Panc1 (cell line): ENCODE results near the gene OR2M4. TPM values are rescaled to one million over a fixed set of nuclear protein-coding genes. Genes with fewer than 3 reads are reported as not detected.

ENCODE experiments used
- ATAC-seq: fragments of 200-7000 bp; cut with Tn5 transposase; 2 replicates; pipeline ENCODE4 v1.9.1; 2020; ENCODE audit warnings: mild to moderate bottlenecking, moderate library complexity
- BruUV-seq: library from RNA; stranded (reverse); fragments of 400-500 nt; replicated peaks from 2 replicates; lab custom pipeline; 2021; lab: Mats Ljungman, UMichigan
- CTCF ChIA-PET: fragments of 300-600 bp; sonication (Branson Sonifier 250); formaldehyde crosslinking; loops from one replicate; lab custom pipeline; 2022; ENCODE audit warnings: antibody characterized with exemption; lab: Charles Lee
- POLR2A ChIA-PET: fragments of 300-600 bp; sonication (Branson Sonifier 250); formaldehyde crosslinking; loops from one replicate; lab custom pipeline; 2022; ENCODE audit warnings: antibody characterized with exemption; lab: Charles Lee
- DNase-seq: peaks from one replicate; pipeline ENCODE4 v3.0.0-alpha.2; 2010; ENCODE audit warnings: low read depth, low spot score
- H3K27ac ChIP-seq: 2 replicates; pipeline ENCODE4 v1.5.1; 2011; ENCODE audit warnings: mild to moderate bottlenecking, low read length, inconsistent platforms
- H3K27me3 ChIP-seq: fragments of 200-500 bp; sonication (Bioruptor generic); 2 replicates; pipeline ENCODE4 v1.6.0; 2014; ENCODE audit warnings: low read length, inconsistent platforms; ENCODE audit not compliant: control insufficient read depth, insufficient read depth
- H3K36me3 ChIP-seq: fragments of 200-500 bp; sonication (Bioruptor generic); 2 replicates; pipeline ENCODE4 v1.5.1; 2014; ENCODE audit warnings: inconsistent platforms, mild to moderate bottlenecking, low read length, moderate library complexity; ENCODE audit not compliant: control insufficient read depth, insufficient read depth
- H3K4me1 ChIP-seq: 2 replicates; pipeline ENCODE4 v1.5.1; 2011; ENCODE audit warnings: inconsistent platforms, mild to moderate bottlenecking, low read length, moderate library complexity; ENCODE audit not compliant: control insufficient read depth, insufficient read depth
- H3K4me3 ChIP-seq, 2 experiments: 2 replicates each; pipeline ENCODE4 v1.5.1; 2011 to 2012; ENCODE audit warnings: low read depth in 2 of 2, low read length in 2 of 2, mild to moderate bottlenecking in 2 of 2, inconsistent platforms in 1 of 2, moderate library complexity in 1 of 2
- H3K9me3 ChIP-seq: fragments of 200-500 bp; sonication (Bioruptor generic); 2 replicates; pipeline ENCODE4 v1.5.1; 2014; ENCODE audit warnings: low read depth, mild to moderate bottlenecking, inconsistent platforms, low read length, moderate library complexity; ENCODE audit not compliant: control insufficient read depth, insufficient read depth
- CTCF ChIP-seq: fragments of 450-650 bp; IDR thresholded peaks from 2 replicates; pipeline ENCODE4 v1.5.1; 2017; ENCODE audit warnings: mild to moderate bottlenecking
- POLR2AphosphoS5 ChIP-seq: IDR thresholded peaks from 2 replicates; pipeline ENCODE4 v1.6.1; 2012; ENCODE audit warnings: mild to moderate bottlenecking, low read depth, low read length, moderate library complexity
- REST ChIP-seq, 2 experiments: IDR thresholded peaks; 2 replicates each; pipeline ENCODE4 v1.6.1; 2011 to 2012; ENCODE audit warnings: low read depth in 2 of 2, control low read depth in 1 of 2, low read length in 1 of 2, mild to moderate bottlenecking in 1 of 2, moderate library complexity in 1 of 2; ENCODE audit not compliant: insufficient read depth in 1 of 2
- SIN3A ChIP-seq: IDR thresholded peaks from 2 replicates; pipeline ENCODE4 v1.6.1; 2012; ENCODE audit warnings: low read depth, mild to moderate bottlenecking, low read length, moderate library complexity, borderline replicate concordance; ENCODE audit not compliant: insufficient read depth
- TCF7L2 ChIP-seq: IDR thresholded peaks from 2 replicates; pipeline ENCODE4 v1.6.1; 2011; ENCODE audit warnings: mild to moderate bottlenecking, low read depth, low read length, inconsistent platforms
- in situ Hi-C: cut with HindIII; loops from 2 replicates; pipeline ENCODE4 v1.10.0; 2016; ENCODE audit warnings: low sequenced_read_pairs, low pct_unique_long_range_greater_than_20kb
- intact Hi-C: fragments of 100-400 bp; cut with micrococcal nuclease; formaldehyde crosslinking; loops from one replicate; pipeline ENCODE4 v1.10.0; 2022; ENCODE audit not compliant: unreplicated experiment
- total RNA-seq: library from RNA; stranded (reverse); gene quantifications from one replicate; pipeline ENCODE4 v1.2.1, GENCODE V29; 2021; ENCODE audit not compliant: unreplicated experiment

Gene OR2M4
- total RNA-seq, 1 experiment from 2014 or later = not detected

DNA sequence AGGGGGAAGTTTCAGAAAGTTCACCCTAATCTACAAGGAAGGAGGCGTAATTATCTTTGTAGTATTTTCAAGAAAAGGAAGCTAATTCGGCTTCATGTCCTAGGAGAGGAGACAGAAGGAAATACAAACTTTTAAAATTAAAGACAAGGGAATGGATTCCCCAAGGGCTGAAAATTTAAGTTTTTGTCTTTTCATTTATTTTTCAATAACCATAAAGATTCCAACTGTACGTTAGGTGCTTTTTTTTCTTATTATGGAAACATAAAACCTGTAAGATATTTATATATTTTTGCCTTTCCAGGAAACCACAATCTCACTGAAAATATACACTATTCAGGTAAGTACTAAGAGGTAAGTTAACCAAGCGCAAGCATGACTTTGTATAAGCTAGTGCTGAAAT, 34.3 kb upstream of the OR2M4 start, which contains the start of gene OR2M3:
TSS of gene OR2M3 (plus strand) at position 301 of the 400 bp plus-strand sequence. CDS start 5,803 bp downstream, outside the sequence.
- Histone ChIP-seq H3K27ac (no peak within 1 kb of the TSS), H3K9me3 (no peaks in the 10 kb centered on the region), H3K4me3 (no peak within 1 kb of the TSS), H3K4me1 (no peaks in the 10 kb centered on the region), H3K27me3 (no peaks in the 10 kb centered on the region), H3K36me3 (no peaks in the 10 kb centered on the region)
- ATAC-seq (no peak), DNase-seq (no peak)
- ChIA-PET POLR2A (no interaction called here), CTCF (no interaction called here)
- intact Hi-C loops = no loop called here
- TF ChIP-seq SIN3A (no peak), CTCF (no peak), POLR2AphosphoS5 (no peak), REST (IDR thresholded peaks at IDR 0.05; ENCODE audit: insufficient read depth in 1 of 2, low read depth in 2 of 2, low read length in 1 of 2) (no peak), TCF7L2 (no peak)
- no TSS peak for BruUV-seq
- in situ Hi-C loops = no loop called here

- ChIA-PET CTCF (no interaction called here), POLR2A (no interaction called here)
- no peaks in the 10 kb centered on the region for H3K36me3 ChIP-seq
- in situ Hi-C loops (no loop called here), intact Hi-C loops (no loop called here)
- no TSS peak for BruUV-seq
- H3K9me3 ChIP-seq = no peaks in the 10 kb centered on the region
- H3K27me3 ChIP-seq = no peaks in the 10 kb centered on the region
- H3K4me1 ChIP-seq = no peaks in the 10 kb centered on the region
- DNase-seq = no peak
- no peak overlapping the region for H3K4me3 ChIP-seq
- ATAC-seq = no peak
- no peak overlapping the region for H3K27ac ChIP-seq
- no peak for TF ChIP-seq POLR2AphosphoS5
- TF ChIP-seq REST (IDR thresholded peaks at IDR 0.05; ENCODE audit: insufficient read depth in 1 of 2, low read depth in 2 of 2, low read length in 1 of 2) = no peak
- no peak for TF ChIP-seq TCF7L2
- no peak for TF ChIP-seq SIN3A
These were observed 15.3 kb upstream of the OR2M4 start for GRCh38 chr1:248215880-248216279.
